Nephron (organoid): Measurements from ENCODE around the gene SET.

ENCODE experiments used
- H3K27ac Mint-ChIP-seq, 3 experiments: 2 replicates each; pipeline ENCODE4 v1.8.0; 2020; ENCODE audit warnings: mixed read lengths in 3 of 3, mild to moderate bottlenecking in 2 of 3, moderate library complexity in 1 of 3
- H3K27me3 Mint-ChIP-seq: 2 replicates; pipeline ENCODE4 v1.8.0; 2021; ENCODE audit warnings: low read depth, mild to moderate bottlenecking, moderate library complexity, mixed read lengths
- H3K36me3 Mint-ChIP-seq: 2 replicates; pipeline ENCODE4 v1.8.0; 2020; ENCODE audit warnings: low read depth, mixed read lengths
- H3K4me1 Mint-ChIP-seq: 2 replicates; pipeline ENCODE4 v1.8.0; 2020; ENCODE audit warnings: mixed read lengths
- H3K4me3 Mint-ChIP-seq, 3 experiments: 2 replicates each; pipeline ENCODE4 v1.8.0; 2020; ENCODE audit warnings: mild to moderate bottlenecking in 3 of 3, mixed read lengths in 3 of 3, moderate library complexity in 2 of 3
- H3K9me3 Mint-ChIP-seq: 2 replicates; pipeline ENCODE4 v1.8.0; 2020; ENCODE audit warnings: mixed read lengths
- CTCF ChIP-seq, 3 experiments: fragments of 200-600 bp; sonication (generic); IDR thresholded peaks; one replicate each; pipeline ENCODE4 v1.5.0; 2021; ENCODE audit warnings: antibody characterized with exemption in 3 of 3; ENCODE audit not compliant: unreplicated experiment in 3 of 3

SET gene

GRCh38 chr9:128713411-128713780 lies 24.4 kb downstream of the SET start:
- Mint-ChIP-seq H3K4me1 (no peaks in the 10 kb centered on the region), H3K9me3 (no peaks in the 10 kb centered on the region), H3K36me3 (peaks cover 7% of the 10 kb centered on the region), H3K27ac (no peak overlapping the region), H3K27me3 (no peaks in the 10 kb centered on the region), H3K4me3 (no peak overlapping the region)
- no peak for TF ChIP-seq CTCF (IDR thresholded peaks at IDR 0.05; ENCODE audit: unreplicated experiment in 3 of 3)

- no peaks in the 10 kb centered on the region for H3K9me3 Mint-ChIP-seq
Observed at GRCh38 chr9:128713941-128714573, 25.0 kb downstream of the SET start.

GRCh38 chr9:128714586-128715435 lies 25.8 kb downstream of the SET start:
- H3K36me3 Mint-ChIP-seq, result peaks cover 7% of the 10 kb centered on the region
- H3K4me1 Mint-ChIP-seq, result no peaks in the 10 kb centered on the region
- no peak overlapping the region for H3K4me3 Mint-ChIP-seq
- H3K9me3 Mint-ChIP-seq, result no peaks in the 10 kb centered on the region
- no peak overlapping the region for H3K27ac Mint-ChIP-seq
- no peak for TF ChIP-seq CTCF (IDR thresholded peaks at IDR 0.05; ENCODE audit: unreplicated experiment in 3 of 3)
- no peaks in the 10 kb centered on the region for H3K27me3 Mint-ChIP-seq

More at GRCh38 chr9:128713941-128714573, 25.0 kb downstream of the SET start:
- no peak for TF ChIP-seq CTCF (IDR thresholded peaks at IDR 0.05; ENCODE audit: unreplicated experiment in 3 of 3)
- no peak overlapping the region for H3K27ac Mint-ChIP-seq
- no peak overlapping the region for H3K4me3 Mint-ChIP-seq
- H3K27me3 Mint-ChIP-seq, result no peaks in the 10 kb centered on the region
- peaks cover 7% of the 10 kb centered on the region for H3K36me3 Mint-ChIP-seq
- no peaks in the 10 kb centered on the region for H3K4me1 Mint-ChIP-seq

GRCh38 chr9:128715436-128715750 lies 26.4 kb downstream of the SET start:
- no peaks in the 10 kb centered on the region for H3K4me1 Mint-ChIP-seq
- H3K4me3 Mint-ChIP-seq, result no peak overlapping the region
- no peak overlapping the region for H3K27ac Mint-ChIP-seq
- peaks cover 3% of the 10 kb centered on the region for H3K36me3 Mint-ChIP-seq
- H3K9me3 Mint-ChIP-seq, result no peaks in the 10 kb centered on the region
- no peaks in the 10 kb centered on the region for H3K27me3 Mint-ChIP-seq
- no peak for TF ChIP-seq CTCF (IDR thresholded peaks at IDR 0.05; ENCODE audit: unreplicated experiment in 3 of 3)

- no peak for TF ChIP-seq CTCF (IDR thresholded peaks at IDR 0.05; ENCODE audit: unreplicated experiment in 3 of 3)
- Mint-ChIP-seq H3K4me3 (no peak overlapping the region), H3K36me3 (peaks cover 3% of the 10 kb centered on the region), H3K27me3 (no peaks in the 10 kb centered on the region), H3K27ac (no peak overlapping the region), H3K9me3 (no peaks in the 10 kb centered on the region), H3K4me1 (no peaks in the 10 kb centered on the region)
Observed at GRCh38 chr9:128716581-128717254, 27.7 kb downstream of the SET start.
